ENCODE measurements around the gene RBM10. TPM values are rescaled to one million over a fixed set of nuclear protein-coding genes. Genes with fewer than 3 reads are reported as not detected.

The RBM10 gene
- total RNA-seq, 1 donor from 2014 or later, result 37.9 TPM

GRCh38 chrX:47230136-47230868 is 85.3 kb downstream of the RBM10 start:
- no peak for FAIRE-seq
- no peak for DNase-seq (ENCODE audit: low spot score in 2 of 2)

- DNase-seq (ENCODE audit: low spot score in 2 of 2) (no peak), FAIRE-seq (no peak)
These were observed 86.1 kb downstream of the RBM10 start for GRCh38 chrX:47231167-47231566.

GRCh38 chrX:47232197-47232802 is 87.3 kb downstream of the RBM10 start:
- DNase-seq (ENCODE audit: low spot score in 2 of 2), result no peak
- no peak for FAIRE-seq

GRCh38 chrX:47232803-47233332 is 87.8 kb downstream of the RBM10 start, which contains the start of gene USP11:
TSS of gene USP11 (plus strand) at chrX:47233009. CDS start at chrX:47233044, 35 bp downstream.
- no peak for FAIRE-seq

GRCh38 chrX:47233333-47234113 is 88.5 kb downstream of the RBM10 start:
- FAIRE-seq, result no peak

More at GRCh38 chrX:47232803-47233332, 87.8 kb downstream of the RBM10 start, which contains the start of gene USP11:
- DNase-seq (ENCODE audit: low spot score in 2 of 2), result no peak

GRCh38 chrX:47234583-47234982 is 89.6 kb downstream of the RBM10 start:
- FAIRE-seq, result no peak
- no peak for DNase-seq (ENCODE audit: low spot score in 2 of 2)

More at GRCh38 chrX:47233333-47234113, 88.5 kb downstream of the RBM10 start:
- peak; percentile 87 to 88 for DNase-seq (ENCODE audit: low spot score in 2 of 2)

GRCh38 chrX:47235691-47236103 is 90.7 kb downstream of the RBM10 start:
- DNase-seq (ENCODE audit: low spot score in 2 of 2) (no peak), FAIRE-seq (no peak)

Small RNAs within 50 kb of the gene (small RNA-seq; reads per million reads assigned to genes)
- gene RNU12-2P, result 0.87 reads per million, percentile 61 among the genes with 10 or more reads in this experiment

Other genes starting within 250 kb of the RBM10 start
- 10.2 TPM for gene JADE3, start 232.8 kb upstream of the RBM10 start, total RNA-seq
- gene RGN, start 66.8 kb upstream of the RBM10 start, total RNA-seq, result 2.9 TPM
- 88.0 TPM for gene NDUFB11, start 519 bp upstream of the RBM10 start, total RNA-seq
- 122 TPM for gene UBA1, start 48.6 kb downstream of the RBM10 start, total RNA-seq
- gene CDK16, start 73.5 kb downstream of the RBM10 start, total RNA-seq, result 66.4 TPM
- 181 TPM for gene USP11, start 87.8 kb downstream of the RBM10 start, total RNA-seq
- gene ZNF157, start 225.4 kb downstream of the RBM10 start, total RNA-seq, result 4.9 TPM

Measured in frontal cortex (tissue), 4 donors.